MM.1S (cell line): ENCODE measurements around the gene MAGEB6B.
A peak's percentile ranks its signal among the peaks of the same experiment; 100 is the strongest.

ENCODE experiments used
- DNase-seq: peaks from one replicate; pipeline ENCODE4 v3.0.0-alpha.2; 2015
- H2AFZ ChIP-seq: fragments of 300-600 bp; sonication (generic); 2 replicates; pipeline ENCODE4 v1.6.0; 2016; ENCODE audit warnings: antibody characterized with exemption, low read length
- H3F3A ChIP-seq: fragments of 300-600 bp; sonication (generic); 2 replicates; pipeline ENCODE4 v1.6.1; 2016; ENCODE audit warnings: mild to moderate bottlenecking, antibody characterized with exemption, low read length, moderate library complexity, mixed read lengths; ENCODE audit not compliant: insufficient read depth
- H3K27ac ChIP-seq: fragments of 300-600 bp; sonication (generic); 2 replicates; pipeline ENCODE4 v1.5.1; 2016; ENCODE audit warnings: mild to moderate bottlenecking, low read length
- H3K27me3 ChIP-seq: fragments of 300-600 bp; sonication (generic); replicated peaks from 2 replicates; pipeline ENCODE4 v1.6.0; 2016; ENCODE audit warnings: low read length; ENCODE audit not compliant: insufficient read depth
- H3K36me3 ChIP-seq: fragments of 300-600 bp; sonication (generic); replicated peaks from 2 replicates; pipeline ENCODE4 v1.6.1; 2016; ENCODE audit warnings: mild to moderate bottlenecking, low read length, mixed read lengths; ENCODE audit not compliant: insufficient read depth
- H3K4me1 ChIP-seq: fragments of 300-600 bp; sonication (generic); 2 replicates; pipeline ENCODE4 v1.6.1; 2016; ENCODE audit warnings: low read length, mixed read lengths
- H3K4me2 ChIP-seq: fragments of 300-600 bp; sonication (generic); 2 replicates; pipeline ENCODE4 v1.6.0; 2016; ENCODE audit warnings: low read depth, low read length
- H3K4me3 ChIP-seq: fragments of 300-600 bp; sonication (generic); 2 replicates; pipeline ENCODE4 v1.5.1; 2016; ENCODE audit warnings: low read length, mixed read lengths
- H3K79me2 ChIP-seq: fragments of 300-600 bp; sonication (generic); 2 replicates; pipeline ENCODE4 v1.6.1; 2016; ENCODE audit warnings: mixed run types, low read length, mixed read lengths
- H3K9ac ChIP-seq: fragments of 300-600 bp; sonication (generic); 2 replicates; pipeline ENCODE4 v1.6.1; 2016; ENCODE audit warnings: low read length, mixed read lengths
- H3K9me2 ChIP-seq: fragments of 300-600 bp; sonication (generic); replicated peaks from 2 replicates; pipeline ENCODE4 v1.6.1; 2016; ENCODE audit warnings: mild to moderate bottlenecking, low read length, mixed read lengths; ENCODE audit not compliant: insufficient read depth
- H3K9me3 ChIP-seq: fragments of 300-600 bp; sonication (generic); replicated peaks from 2 replicates; pipeline ENCODE4 v1.6.1; 2016; ENCODE audit warnings: mild to moderate bottlenecking, low read length, mixed read lengths; ENCODE audit not compliant: insufficient read depth
- H4K20me1 ChIP-seq: fragments of 300-600 bp; sonication (generic); 2 replicates; pipeline ENCODE4 v1.6.1; 2016; ENCODE audit warnings: mild to moderate bottlenecking, low read length, moderate library complexity, mixed read lengths; ENCODE audit not compliant: insufficient read depth
- CTCF ChIP-seq: fragments of 300-600 bp; sonication (generic); IDR thresholded peaks from 2 replicates; pipeline ENCODE4 v1.5.1; 2016; ENCODE audit warnings: antibody characterized with exemption, low read length, mixed read lengths
- EZH2 ChIP-seq: fragments of 300-600 bp; sonication (generic); optimal IDR thresholded peaks from 2 replicates; pipeline ENCODE3; 2017; ENCODE audit warnings: low read depth, mild to moderate bottlenecking, antibody characterized with exemption, low read length, mixed read lengths
- EZH2phosphoT487 ChIP-seq: fragments of 300-600 bp; sonication (generic); IDR thresholded peaks from 2 replicates; pipeline ENCODE4 v1.6.1; 2018; ENCODE audit warnings: antibody characterized with exemption, low read length

Gene MAGEB6B

GRCh38 chrX:26160301-26160700 is at the start of gene MAGEB6B:
Gene MAGEB6B (plus strand): TSS chrX:26160601. CDS start chrX:26160601, 0 bp downstream.
- H3K9me2 ChIP-seq, result no peaks in the 10 kb centered on the region
- no peaks in the 10 kb centered on the region for H3K9me3 ChIP-seq
- H3K27ac ChIP-seq, result no peak within 1 kb of the TSS
- no peak within 1 kb of the TSS for H3K4me3 ChIP-seq
- DNase-seq, result no peak
- H3K36me3 ChIP-seq, result no peaks in the 10 kb centered on the region
- H3K79me2 ChIP-seq, result no peaks in the 10 kb centered on the region
- no peak within 1 kb of the TSS for H3K4me2 ChIP-seq
- no peaks in the 10 kb centered on the region for H4K20me1 ChIP-seq
- no peaks in the 10 kb centered on the region for H3K27me3 ChIP-seq
- no peak within 1 kb of the TSS for H2AFZ ChIP-seq
- H3K4me1 ChIP-seq, result no peaks in the 10 kb centered on the region
- no peak within 1 kb of the TSS for H3K9ac ChIP-seq
- TF ChIP-seq EZH2phosphoT487 (no peak), CTCF (no peak), EZH2 (no peak)
- H3F3A ChIP-seq, result no peaks in the 10 kb centered on the region

GRCh38 chrX:26138274-26138673 is 22.1 kb upstream of the MAGEB6B start, which contains the start of gene MAGEB18:
Gene MAGEB18 (plus strand): TSS chrX:26138343. CDS start chrX:26138986, 643 bp downstream.
- Histone ChIP-seq H3K79me2 (no peaks in the 10 kb centered on the region), H4K20me1 (no peaks in the 10 kb centered on the region), H3K27ac (peak within 1 kb of the TSS; percentile 61; the same call in 1 of the 2 replicates), H3K4me1 (peaks cover 11% of the 10 kb centered on the region; the same call in 1 of the 2 replicates), H3K4me2 (peak within 1 kb of the TSS; percentile 65; the same call in 1 of the 2 replicates), H3K9me3 (no peaks in the 10 kb centered on the region), H3K27me3 (no peaks in the 10 kb centered on the region), H3K36me3 (no peaks in the 10 kb centered on the region), H3F3A (no peaks in the 10 kb centered on the region), H3K9me2 (no peaks in the 10 kb centered on the region), H3K4me3 (peak within 1 kb of the TSS; percentile 12; the same call in 1 of the 2 replicates), H2AFZ (peak within 1 kb of the TSS; percentile 72), H3K9ac (no peak within 1 kb of the TSS)
- DNase-seq, result peak; percentile 84
- TF ChIP-seq EZH2phosphoT487, result no peak

- H3K27ac ChIP-seq, result no peak overlapping the region
- no peaks in the 10 kb centered on the region for H4K20me1 ChIP-seq
- H3F3A ChIP-seq, result no peaks in the 10 kb centered on the region
- no peak overlapping the region for H3K4me3 ChIP-seq
- no peaks in the 10 kb centered on the region for H3K27me3 ChIP-seq
- H3K9ac ChIP-seq, result no peak overlapping the region
- H2AFZ ChIP-seq, result no peak overlapping the region
- no peak for DNase-seq
- H3K36me3 ChIP-seq, result no peaks in the 10 kb centered on the region
- no peaks in the 10 kb centered on the region for H3K9me3 ChIP-seq
- no peak overlapping the region for H3K4me2 ChIP-seq
- no peaks in the 10 kb centered on the region for H3K4me1 ChIP-seq
- no peaks in the 10 kb centered on the region for H3K9me2 ChIP-seq
- TF ChIP-seq EZH2phosphoT487, result no peak
- TF ChIP-seq EZH2, result no peak
- no peak for TF ChIP-seq CTCF
- H3K79me2 ChIP-seq, result no peaks in the 10 kb centered on the region
These were observed 14.4 kb upstream of the MAGEB6B start for GRCh38 chrX:26146024-26146423.

GRCh38 chrX:26192204-26192603 is 31.8 kb downstream of the MAGEB6B start, which contains the start of gene MAGEB6:
Gene MAGEB6 (plus strand): TSS chrX:26192440. CDS start chrX:26193847, 1,407 bp downstream.
- Histone ChIP-seq H3K4me1 (no peaks in the 10 kb centered on the region), H3K79me2 (no peaks in the 10 kb centered on the region), H3K4me3 (no peak within 1 kb of the TSS), H3F3A (no peaks in the 10 kb centered on the region), H3K27ac (no peak within 1 kb of the TSS), H3K36me3 (no peaks in the 10 kb centered on the region), H3K4me2 (no peak within 1 kb of the TSS), H3K9me2 (no peaks in the 10 kb centered on the region), H3K27me3 (no peaks in the 10 kb centered on the region), H3K9me3 (no peaks in the 10 kb centered on the region), H2AFZ (no peak within 1 kb of the TSS), H3K9ac (no peak within 1 kb of the TSS), H4K20me1 (no peaks in the 10 kb centered on the region)
- DNase-seq, result no peak
- TF ChIP-seq EZH2phosphoT487 (no peak), EZH2 (no peak), CTCF (no peak)
